PC-9 (cell line): ENCODE results near the gene LIMS1. TPM values are rescaled to one million over a fixed set of nuclear protein-coding genes. Genes with fewer than 3 reads are reported as not detected.
A peak's percentile ranks its signal among the peaks of the same experiment; 100 is the strongest.

Experiments used
- BruUV-seq: library from RNA; stranded (reverse); fragments of 400-500 nt; replicated peaks from 2 replicates; lab custom pipeline; 2021; lab: Mats Ljungman, UMichigan
- CTCF ChIA-PET: fragments of 300-600 bp; sonication (Branson Sonifier 250); formaldehyde crosslinking; loops from one replicate; lab custom pipeline; 2022; ENCODE audit warnings: antibody characterized with exemption; lab: Charles Lee
- POLR2A ChIA-PET: fragments of 300-600 bp; sonication (Branson Sonifier 250); formaldehyde crosslinking; loops from one replicate; lab custom pipeline; 2022; ENCODE audit warnings: antibody characterized with exemption; ENCODE audit not compliant: unreplicated experiment; lab: Charles Lee
- DNase-seq, 2 experiments: peaks; one replicate each; pipeline versions ENCODE4 v3.0.0 to v3.0.0-alpha.2; 2015 to 2022; ENCODE audit warnings: mixed read lengths in 1 of 2
- H2AFZ ChIP-seq: fragments of 200-600 bp; sonication (generic); 2 replicates; pipeline ENCODE4 v1.8.1; 2017; ENCODE audit warnings: antibody characterized with exemption
- H3F3A ChIP-seq: fragments of 200-600 bp; sonication (generic); 2 replicates; pipeline ENCODE4 v1.8.1; 2017; ENCODE audit warnings: antibody characterized with exemption, mild to moderate bottlenecking, low read depth; ENCODE audit not compliant: insufficient read depth
- H3K27ac ChIP-seq: fragments of 200-600 bp; sonication (generic); 2 replicates; pipeline ENCODE4 v1.6.1; 2016; ENCODE audit warnings: mixed run types
- H3K27me3 ChIP-seq: fragments of 200-600 bp; sonication (generic); 2 replicates; pipeline ENCODE4 v1.6.1; 2016; ENCODE audit warnings: low read depth, mixed run types; ENCODE audit not compliant: insufficient read depth
- H3K36me3 ChIP-seq: fragments of 200-600 bp; sonication (generic); 2 replicates; pipeline ENCODE4 v1.6.1; 2016; ENCODE audit warnings: low read depth, mixed run types
- H3K4me1 ChIP-seq: fragments of 200-600 bp; sonication (generic); replicated peaks from 2 replicates; pipeline ENCODE4 v1.6.1; 2016; ENCODE audit warnings: mixed run types; ENCODE audit not compliant: insufficient read depth
- H3K4me2 ChIP-seq: fragments of 200-600 bp; sonication (generic); 2 replicates; pipeline ENCODE4 v1.6.1; 2017; ENCODE audit warnings: mixed run types
- H3K4me3 ChIP-seq: fragments of 200-600 bp; sonication (generic); 2 replicates; pipeline ENCODE4 v1.6.1; 2016; ENCODE audit warnings: mixed run types
- H3K79me2 ChIP-seq: fragments of 200-600 bp; sonication (generic); 2 replicates; pipeline ENCODE4 v1.6.1; 2017; ENCODE audit warnings: low read depth, mixed run types
- H3K9me2 ChIP-seq: fragments of 200-600 bp; sonication (generic); 2 replicates; pipeline ENCODE4 v1.8.1; 2017; ENCODE audit warnings: mild to moderate bottlenecking; ENCODE audit not compliant: insufficient read depth
- H3K9me3 ChIP-seq: fragments of 200-600 bp; sonication (generic); 2 replicates; pipeline ENCODE4 v1.8.1; 2016; ENCODE audit warnings: low read depth; ENCODE audit not compliant: insufficient read depth
- H4K20me1 ChIP-seq: fragments of 200-600 bp; sonication (generic); 2 replicates; pipeline ENCODE4 v1.8.1; 2017; ENCODE audit not compliant: insufficient read depth
- EZH2 ChIP-seq: fragments of 200-600 bp; sonication (generic); IDR thresholded peaks from 2 replicates; pipeline ENCODE4 v1.8.0; 2017; ENCODE audit warnings: antibody characterized with exemption, low read depth
- intact Hi-C: fragments of 100-400 bp; cut with micrococcal nuclease; formaldehyde crosslinking; loops from one replicate; pipeline ENCODE4 v1.10.0; 2022; ENCODE audit not compliant: unreplicated experiment
- total RNA-seq: library from RNA; stranded (reverse); gene quantifications from 2 replicates; pipeline ENCODE4 v1.2.3, GENCODE V29; 2021
- TF ChIP-seq, protein P1 (sequence below): fragments of 200-600 bp; sonication (generic); conservative IDR thresholded peaks from 2 replicates; pipeline ENCODE4 v1.6.1; 2017; ENCODE audit warnings: mixed run types, antibody characterized with exemption, mild to moderate bottlenecking, moderate library complexity

Gene LIMS1
- total RNA-seq, 1 experiment from 2014 or later: 61.6 TPM

DNA sequence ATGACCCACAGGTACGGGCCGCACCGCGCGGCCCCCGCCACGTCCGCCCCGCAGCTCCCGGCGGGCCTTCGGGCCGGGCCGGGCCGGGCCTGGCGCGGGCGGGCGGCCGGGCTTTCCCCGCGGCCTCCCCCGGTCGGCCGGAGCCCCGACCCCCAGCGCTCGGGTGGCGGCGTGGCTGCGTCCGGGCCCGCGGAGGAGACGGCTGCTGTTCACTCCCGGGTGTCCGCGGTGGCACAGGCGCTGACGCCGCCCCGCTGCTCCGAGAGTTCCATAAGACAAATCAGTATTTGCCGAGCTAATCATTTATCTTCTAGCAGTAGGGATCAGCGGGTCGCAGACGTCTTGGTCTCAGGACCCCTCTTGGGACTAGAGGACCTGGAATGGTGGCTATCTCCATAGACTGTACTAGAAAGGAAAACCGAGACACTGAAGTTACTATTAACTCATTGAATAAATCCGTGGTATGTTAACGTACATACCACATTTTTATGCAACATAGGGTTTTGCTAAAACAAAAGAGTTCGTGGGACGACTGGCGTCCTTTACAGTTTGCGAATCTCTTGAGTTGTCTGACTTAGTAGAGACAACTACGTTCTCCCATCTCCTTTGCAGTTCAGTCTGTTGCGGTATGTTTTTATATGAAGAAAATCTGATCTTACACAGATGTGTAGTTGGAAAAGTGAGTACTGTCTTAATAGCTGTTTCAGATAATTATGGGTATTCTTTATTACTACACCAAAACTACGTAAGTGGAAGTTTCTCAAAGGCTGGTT lies 500 bp downstream of the LIMS1 start:
- intact Hi-C loops: no loop called here
- peaks cover 20% of the 10 kb centered on the region; the same call in 1 of the 2 replicates for H3F3A ChIP-seq
- no peaks in the 10 kb centered on the region for H3K9me2 ChIP-seq
- H3K4me1 ChIP-seq: peaks cover 15% of the 10 kb centered on the region
- peak overlapping the region; percentile 73 for H3K4me3 ChIP-seq
- H3K27me3 ChIP-seq: no peaks in the 10 kb centered on the region
- POLR2A ChIA-PET: interaction anchor here (0.9 kb wide), 1 partner anchor 59 kb away, joined by 7 read pairs; no protein-coding TSS in a partner anchor
- CTCF ChIA-PET: no interaction called here
- no peaks in the 10 kb centered on the region for H3K36me3 ChIP-seq
- peaks cover 53% of the 10 kb centered on the region for H3K79me2 ChIP-seq
- H3K27ac ChIP-seq: peak overlapping the region; percentile 34
- BruUV-seq: no TSS peak
- H4K20me1 ChIP-seq: peaks cover 3% of the 10 kb centered on the region; the same call in 1 of the 2 replicates
- no peaks in the 10 kb centered on the region for H3K9me3 ChIP-seq
- H2AFZ ChIP-seq: peak overlapping the region; percentile 86
- TF ChIP-seq EZH2: no peak
- peak in 1 of 2 experiments; percentile 41 for DNase-seq
- H3K4me2 ChIP-seq: peak overlapping the region; percentile 93

DNA sequence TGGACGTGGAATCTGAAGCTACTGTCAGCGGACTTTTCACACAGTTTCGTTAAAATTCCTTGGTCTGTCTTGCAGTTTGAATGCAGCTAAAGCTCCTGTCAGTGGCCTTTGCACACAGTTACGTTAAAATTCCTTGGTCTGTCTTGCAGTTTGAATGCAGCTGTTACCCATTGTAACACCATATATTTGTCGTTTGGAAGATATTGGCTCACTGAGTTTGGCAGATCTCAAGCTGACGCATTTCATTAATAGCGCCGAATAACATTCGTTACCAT lies 1.0 kb downstream of the LIMS1 start:
- H3K4me1 ChIP-seq: peaks cover 15% of the 10 kb centered on the region
- peak overlapping the region; percentile 93 for H3K4me2 ChIP-seq
- H3K27me3 ChIP-seq: no peaks in the 10 kb centered on the region
- H3K9me3 ChIP-seq: no peaks in the 10 kb centered on the region
- no peaks in the 10 kb centered on the region for H3K9me2 ChIP-seq
- no peak for TF ChIP-seq EZH2
- TF ChIP-seq, protein P1, sequence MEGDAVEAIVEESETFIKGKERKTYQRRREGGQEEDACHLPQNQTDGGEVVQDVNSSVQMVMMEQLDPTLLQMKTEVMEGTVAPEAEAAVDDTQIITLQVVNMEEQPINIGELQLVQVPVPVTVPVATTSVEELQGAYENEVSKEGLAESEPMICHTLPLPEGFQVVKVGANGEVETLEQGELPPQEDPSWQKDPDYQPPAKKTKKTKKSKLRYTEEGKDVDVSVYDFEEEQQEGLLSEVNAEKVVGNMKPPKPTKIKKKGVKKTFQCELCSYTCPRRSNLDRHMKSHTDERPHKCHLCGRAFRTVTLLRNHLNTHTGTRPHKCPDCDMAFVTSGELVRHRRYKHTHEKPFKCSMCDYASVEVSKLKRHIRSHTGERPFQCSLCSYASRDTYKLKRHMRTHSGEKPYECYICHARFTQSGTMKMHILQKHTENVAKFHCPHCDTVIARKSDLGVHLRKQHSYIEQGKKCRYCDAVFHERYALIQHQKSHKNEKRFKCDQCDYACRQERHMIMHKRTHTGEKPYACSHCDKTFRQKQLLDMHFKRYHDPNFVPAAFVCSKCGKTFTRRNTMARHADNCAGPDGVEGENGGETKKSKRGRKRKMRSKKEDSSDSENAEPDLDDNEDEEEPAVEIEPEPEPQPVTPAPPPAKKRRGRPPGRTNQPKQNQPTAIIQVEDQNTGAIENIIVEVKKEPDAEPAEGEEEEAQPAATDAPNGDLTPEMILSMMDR: no peak
- no peak for DNase-seq
- ChIA-PET CTCF (no interaction called here), POLR2A (interaction anchor here (0.9 kb wide), 1 partner anchor 59 kb away, joined by 7 read pairs; no protein-coding TSS in a partner anchor)
- H2AFZ ChIP-seq: peak overlapping the region; percentile 86
- H3K4me3 ChIP-seq: peak overlapping the region; percentile 73
- intact Hi-C loops: no loop called here
- BruUV-seq: TSS peak; percentile 20
- H3K27ac ChIP-seq: peak overlapping the region; percentile 34
- H4K20me1 ChIP-seq: peaks cover 3% of the 10 kb centered on the region; the same call in 1 of the 2 replicates
- H3F3A ChIP-seq: peaks cover 20% of the 10 kb centered on the region; the same call in 1 of the 2 replicates
- H3K36me3 ChIP-seq: no peaks in the 10 kb centered on the region
- peaks cover 53% of the 10 kb centered on the region for H3K79me2 ChIP-seq

DNA sequence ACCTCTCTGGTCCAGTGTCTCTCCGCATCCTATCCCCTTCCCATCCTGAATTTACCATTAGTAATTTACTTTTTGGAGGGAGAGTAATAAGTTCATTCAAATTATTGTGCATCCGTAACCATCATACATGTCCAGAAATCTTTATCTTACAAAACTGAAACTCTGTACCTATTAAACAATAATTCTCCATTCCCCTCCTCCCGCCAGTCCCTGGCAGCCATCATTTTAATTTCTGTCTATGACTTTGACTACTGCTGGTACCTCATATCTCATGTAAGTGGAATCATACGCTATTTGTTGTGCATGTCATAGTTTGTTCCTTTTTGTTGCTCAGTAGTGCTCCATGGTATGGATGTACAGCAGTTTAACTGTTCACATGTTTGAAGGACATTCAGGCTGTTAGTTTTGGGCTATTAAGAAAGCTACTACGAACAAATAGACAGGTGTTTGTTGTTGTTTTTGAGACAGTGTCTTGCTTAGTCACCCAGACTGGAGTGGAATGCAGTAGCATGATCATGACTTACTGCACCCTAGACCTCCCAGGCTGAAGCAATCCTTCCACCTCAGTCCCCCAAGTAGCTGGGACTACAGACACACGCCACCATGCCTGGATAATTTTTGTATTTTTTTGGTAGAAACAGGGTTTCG lies 2.0 kb downstream of the LIMS1 start:
- peak overlapping the region; percentile 93 for H3K4me2 ChIP-seq
- peaks cover 20% of the 10 kb centered on the region; the same call in 1 of the 2 replicates for H3F3A ChIP-seq
- H3K27ac ChIP-seq: 0 out of 2 replicates have a peak overlapping the region, but pooled peaks have one; percentile 34
- H3K36me3 ChIP-seq: no peaks in the 10 kb centered on the region
- peaks cover 53% of the 10 kb centered on the region for H3K79me2 ChIP-seq
- ChIA-PET CTCF (no interaction called here), POLR2A (no interaction called here)
- H3K4me3 ChIP-seq: peak overlapping the region; percentile 26; the same call in 1 of the 2 replicates
- H3K9me3 ChIP-seq: no peaks in the 10 kb centered on the region
- BruUV-seq: no TSS peak
- intact Hi-C loops: no loop called here
- peaks cover 3% of the 10 kb centered on the region; the same call in 1 of the 2 replicates for H4K20me1 ChIP-seq
- no peak overlapping the region for H2AFZ ChIP-seq
- H3K27me3 ChIP-seq: no peaks in the 10 kb centered on the region
- peaks cover 15% of the 10 kb centered on the region for H3K4me1 ChIP-seq
- TF ChIP-seq, protein P1: no peak
- no peak for TF ChIP-seq EZH2
- no peaks in the 10 kb centered on the region for H3K9me2 ChIP-seq
- no peak for DNase-seq
